AG04449 (cell line): ENCODE data around the gene ILRUN.

Source experiments
- CTCF ChIA-PET: fragments of 350-600 bp; formaldehyde crosslinking; extraction: SDS; loops from one replicate; lab custom pipeline; 2021; ENCODE audit warnings: antibody characterized with exemption; lab: Yijun Ruan, JAX
- POLR2A ChIA-PET: fragments of 400-600, 350-600 bp; formaldehyde crosslinking; extraction: SDS; loops from one replicate; lab custom pipeline; 2020; ENCODE audit warnings: antibody characterized with exemption, inconsistent platforms; lab: Yijun Ruan, JAX
- DNase-seq: peaks from one replicate; pipeline ENCODE4 v3.0.0-alpha.2; 2010; ENCODE audit warnings: low read depth, low spot score
- H3K4me3 ChIP-seq: 2 replicates; pipeline ENCODE4 v1.5.1; 2011; ENCODE audit warnings: low read depth, mild to moderate bottlenecking, control low read depth, low read length
- TF ChIP-seq, protein P1 (sequence below): IDR thresholded peaks from one replicate; pipeline ENCODE4 v1.5.1; 2011; ENCODE audit warnings: mild to moderate bottlenecking, moderate library complexity, low read length, control low read depth, inconsistent platforms; ENCODE audit not compliant: insufficient read depth; ENCODE audit errors: missing control alignments

Gene ILRUN

DNA sequence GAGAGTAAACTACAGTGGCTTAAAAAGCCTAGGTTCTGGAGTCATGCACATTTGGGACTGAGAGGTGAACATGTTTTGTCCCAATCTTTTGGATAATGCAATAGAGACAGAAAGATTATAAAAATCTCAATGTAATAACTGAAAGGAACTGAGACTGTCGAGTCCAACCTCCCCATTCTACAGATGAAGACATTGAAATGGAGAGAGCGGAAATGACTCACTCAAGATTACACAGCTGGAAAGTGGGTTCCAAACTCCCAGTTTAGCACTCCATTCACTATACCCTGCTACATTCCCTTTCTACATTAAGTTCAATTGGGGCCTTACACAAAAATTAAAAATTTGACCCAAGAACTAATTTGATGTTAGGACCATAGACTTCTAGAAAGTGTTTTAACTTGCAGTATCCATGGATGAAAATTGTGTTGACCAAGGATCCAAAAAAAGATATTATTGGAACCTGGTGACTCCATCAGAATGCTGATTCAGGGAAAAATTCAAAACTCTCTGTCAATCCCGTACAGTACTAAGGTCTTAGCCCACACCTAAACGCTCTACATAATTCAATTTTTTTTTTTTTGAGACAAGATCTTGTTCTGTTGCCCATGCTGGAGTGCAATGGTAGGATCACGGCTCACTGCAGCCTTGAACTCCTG lies 1.5 kb upstream of the ILRUN start:
- ChIA-PET POLR2A (no interaction called here), CTCF (no interaction called here)
- no peak for DNase-seq
- no peak overlapping the region for H3K4me3 ChIP-seq
- TF ChIP-seq, protein P1, sequence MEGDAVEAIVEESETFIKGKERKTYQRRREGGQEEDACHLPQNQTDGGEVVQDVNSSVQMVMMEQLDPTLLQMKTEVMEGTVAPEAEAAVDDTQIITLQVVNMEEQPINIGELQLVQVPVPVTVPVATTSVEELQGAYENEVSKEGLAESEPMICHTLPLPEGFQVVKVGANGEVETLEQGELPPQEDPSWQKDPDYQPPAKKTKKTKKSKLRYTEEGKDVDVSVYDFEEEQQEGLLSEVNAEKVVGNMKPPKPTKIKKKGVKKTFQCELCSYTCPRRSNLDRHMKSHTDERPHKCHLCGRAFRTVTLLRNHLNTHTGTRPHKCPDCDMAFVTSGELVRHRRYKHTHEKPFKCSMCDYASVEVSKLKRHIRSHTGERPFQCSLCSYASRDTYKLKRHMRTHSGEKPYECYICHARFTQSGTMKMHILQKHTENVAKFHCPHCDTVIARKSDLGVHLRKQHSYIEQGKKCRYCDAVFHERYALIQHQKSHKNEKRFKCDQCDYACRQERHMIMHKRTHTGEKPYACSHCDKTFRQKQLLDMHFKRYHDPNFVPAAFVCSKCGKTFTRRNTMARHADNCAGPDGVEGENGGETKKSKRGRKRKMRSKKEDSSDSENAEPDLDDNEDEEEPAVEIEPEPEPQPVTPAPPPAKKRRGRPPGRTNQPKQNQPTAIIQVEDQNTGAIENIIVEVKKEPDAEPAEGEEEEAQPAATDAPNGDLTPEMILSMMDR: no peak

DNA sequence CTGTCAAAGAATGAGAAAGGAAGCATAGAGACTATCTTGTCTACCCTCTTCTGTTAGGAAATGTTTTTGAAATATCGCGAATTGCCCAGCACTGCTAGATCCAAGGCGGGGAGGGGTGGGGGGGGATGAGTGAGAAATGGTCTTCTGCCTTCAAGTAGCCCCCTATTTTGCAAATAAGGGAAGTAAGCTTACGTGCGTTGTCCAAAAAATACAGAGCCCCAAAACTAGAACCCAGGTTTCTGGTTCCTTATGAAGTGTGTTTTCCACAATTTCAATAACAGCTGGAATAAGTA lies 923 bp upstream of the ILRUN start:
- POLR2A ChIA-PET: no interaction called here
- no peak for DNase-seq
- TF ChIP-seq, protein P1: no peak
- peak overlapping the region; percentile 74; the same call in 1 of the 2 replicates for H3K4me3 ChIP-seq
- CTCF ChIA-PET: no interaction called here

DNA sequence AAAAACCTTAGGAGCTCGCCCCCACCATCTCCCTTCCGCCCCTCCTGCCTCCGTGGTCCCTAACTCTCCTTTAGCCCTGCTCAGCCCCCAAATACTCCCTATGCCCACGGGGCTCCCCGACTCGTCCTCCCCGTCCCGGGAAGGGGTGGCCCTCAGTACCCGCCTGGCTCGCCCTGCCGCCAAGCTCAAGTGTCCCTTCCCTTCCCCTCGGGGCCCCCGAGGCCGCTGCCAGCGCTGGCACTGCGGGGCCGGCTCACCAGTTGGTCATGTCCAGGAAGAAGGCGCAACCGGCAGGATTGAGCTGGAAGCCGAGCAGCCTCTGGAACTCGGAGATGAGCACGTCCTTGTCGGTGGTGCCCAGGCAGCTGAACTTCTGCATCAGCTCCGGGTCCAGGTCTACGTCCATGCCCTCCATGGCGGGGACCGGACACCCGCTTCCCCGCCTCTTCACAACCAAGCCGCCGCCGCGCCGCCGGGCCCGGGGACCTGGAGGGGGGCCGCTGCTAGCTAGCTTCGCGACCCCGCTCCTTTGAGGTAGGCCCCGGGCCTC lies 303 bp downstream of the ILRUN start:
- CTCF ChIA-PET: interaction anchor here (0.6 to 1.0 kb wide), 2 partner anchors 50 to 532 kb away, joined by 3 read pairs; no protein-coding TSS in a partner anchor
- TF ChIP-seq, protein P1: no peak
- no peak for DNase-seq
- POLR2A ChIA-PET: interaction anchor here (0.9 kb wide), 1 partner anchor 38 kb away, joined by 3 read pairs; no protein-coding TSS in a partner anchor
- peak overlapping the region; percentile 92 for H3K4me3 ChIP-seq

DNA sequence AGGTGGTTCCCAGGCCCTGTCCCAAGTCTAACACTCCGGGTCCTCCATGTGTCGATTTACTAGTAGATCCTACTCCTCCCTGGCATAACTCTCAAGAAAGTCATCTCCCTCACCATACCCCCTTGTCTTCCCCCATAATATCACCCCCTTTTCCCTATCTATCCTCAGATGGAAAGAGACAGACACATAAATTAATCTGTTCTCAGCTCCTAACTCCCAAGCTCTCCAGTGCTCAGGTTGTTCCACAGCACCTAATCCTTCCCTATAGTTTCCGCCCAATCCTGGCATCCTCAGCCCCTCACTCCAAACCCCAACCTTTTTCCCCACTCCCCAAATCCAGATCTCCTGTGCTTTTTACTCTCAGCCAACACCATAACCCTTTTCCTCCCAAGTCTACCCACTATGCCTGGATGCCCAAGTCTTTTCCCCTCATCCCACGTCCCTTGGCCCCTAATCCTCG lies 808 bp downstream of the ILRUN start:
- ChIA-PET CTCF (no interaction called here), POLR2A (interaction anchor here (0.9 kb wide), 1 partner anchor 38 kb away, joined by 3 read pairs; no protein-coding TSS in a partner anchor)
- TF ChIP-seq, protein P1: no peak
- peak overlapping the region; percentile 92 for H3K4me3 ChIP-seq
- no peak for DNase-seq

DNA sequence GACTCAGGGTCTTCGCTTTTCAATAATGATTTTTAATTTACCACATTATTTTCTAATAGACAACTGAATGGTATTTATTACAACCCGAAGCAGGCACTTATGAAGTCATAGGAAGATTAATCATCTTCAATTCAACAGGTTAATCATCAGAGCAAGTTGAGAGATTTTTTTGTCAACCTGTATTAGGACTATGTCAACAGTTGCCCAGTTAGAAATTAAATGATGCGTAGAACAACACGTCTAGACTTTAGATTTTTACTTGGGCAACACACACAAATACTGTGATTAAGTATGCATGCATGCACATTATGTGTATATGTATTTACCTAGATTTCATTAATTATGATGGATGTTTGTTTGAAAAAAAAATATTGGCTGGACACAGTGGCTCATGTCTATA lies 4.3 kb downstream of the ILRUN start:
- H3K4me3 ChIP-seq: no peak overlapping the region
- POLR2A ChIA-PET: no interaction called here
- TF ChIP-seq, protein P1: no peak
- DNase-seq: no peak
- CTCF ChIA-PET: no interaction called here

DNA sequence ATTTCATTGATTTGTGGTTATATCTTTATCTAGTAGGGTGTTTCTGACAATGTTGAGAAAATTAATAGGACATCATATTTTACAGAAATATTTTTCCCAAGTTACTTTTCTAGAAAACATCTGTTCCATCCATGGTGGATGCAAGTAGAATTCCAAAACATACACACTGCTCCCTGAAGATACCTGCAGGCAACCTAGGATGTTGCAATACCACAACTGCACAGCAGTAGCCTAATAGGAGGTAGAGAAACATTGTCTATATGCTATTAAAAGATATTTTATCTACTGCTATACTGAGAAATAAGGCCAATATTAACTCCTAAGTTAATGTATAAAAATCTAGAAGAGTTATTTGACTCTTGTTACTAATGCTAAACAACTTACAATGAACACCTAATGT lies 6.8 kb downstream of the ILRUN start:
- DNase-seq: no peak
- H3K4me3 ChIP-seq: no peak overlapping the region
- ChIA-PET POLR2A (interaction anchor here (0.6 kb wide), 1 partner anchor 7 kb away, joined by 3 read pairs; no protein-coding TSS in a partner anchor), CTCF (no interaction called here)
- TF ChIP-seq, protein P1: no peak
